Hindlimb muscle (tissue), 1 donor: ENCODE measurements around the gene HOXD10. TPM values are rescaled to one million over a fixed set of nuclear protein-coding genes. Genes with fewer than 3 reads are reported as not detected.

ENCODE experiments used
- DNase-seq: peaks from one replicate; pipeline ENCODE4 v3.0.0-alpha.2; 2013
- polyA plus RNA-seq: library from polyadenylated mRNA; unstranded; fragments of 120-200 nt; gene quantifications from one replicate; pipeline ENCODE4 v1.2.1, GENCODE V29; 2013; ENCODE audit not compliant: insufficient read length

The HOXD10 gene
- polyA plus RNA-seq, 1 donor: 0.10 TPM

GRCh38 chr2:176123411-176124109, 7.0 kb downstream of the HOXD10 start:
- DNase-seq: no peak

DNA sequence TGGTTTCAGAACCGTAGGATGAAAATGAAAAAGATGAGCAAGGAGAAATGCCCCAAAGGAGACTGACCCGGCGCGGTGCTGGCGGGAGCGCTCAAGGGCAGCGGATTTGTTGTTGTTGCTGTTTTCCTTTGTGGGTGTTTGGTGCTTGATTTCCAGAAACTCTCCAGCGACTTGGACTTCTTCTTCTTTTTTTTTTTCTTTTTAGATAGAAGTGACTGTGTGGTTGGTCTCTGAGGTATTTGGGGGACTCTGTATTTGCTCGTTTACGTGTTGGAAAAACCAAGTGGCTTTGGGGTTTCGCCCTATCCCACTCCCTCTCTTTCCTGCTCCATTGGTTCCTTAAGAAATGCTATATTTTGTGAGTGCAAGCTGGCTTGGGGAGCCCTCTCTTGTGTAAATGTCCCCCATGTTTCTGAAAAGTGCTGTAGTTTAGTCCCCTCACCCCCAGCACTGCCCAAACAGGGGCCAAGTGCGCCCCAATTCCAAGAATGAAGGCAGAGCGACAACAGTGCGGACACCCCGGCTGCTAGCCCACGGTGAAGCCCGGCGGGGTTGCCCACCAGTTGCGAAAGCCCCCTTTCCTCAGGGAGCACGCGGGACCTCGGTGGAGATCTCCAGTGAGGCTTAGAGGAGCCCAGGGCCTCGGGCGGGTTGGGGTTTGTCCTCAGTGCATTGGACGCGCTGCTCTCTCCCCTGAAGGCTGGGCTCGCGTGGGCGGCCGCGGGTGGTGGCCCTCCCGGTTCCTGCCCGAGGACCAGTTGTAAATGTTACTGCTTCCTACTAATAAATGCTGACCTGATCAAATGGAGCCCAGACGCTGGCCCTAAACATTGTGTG, 7.8 kb downstream of the HOXD10 start:
- no peak for DNase-seq

DNA sequence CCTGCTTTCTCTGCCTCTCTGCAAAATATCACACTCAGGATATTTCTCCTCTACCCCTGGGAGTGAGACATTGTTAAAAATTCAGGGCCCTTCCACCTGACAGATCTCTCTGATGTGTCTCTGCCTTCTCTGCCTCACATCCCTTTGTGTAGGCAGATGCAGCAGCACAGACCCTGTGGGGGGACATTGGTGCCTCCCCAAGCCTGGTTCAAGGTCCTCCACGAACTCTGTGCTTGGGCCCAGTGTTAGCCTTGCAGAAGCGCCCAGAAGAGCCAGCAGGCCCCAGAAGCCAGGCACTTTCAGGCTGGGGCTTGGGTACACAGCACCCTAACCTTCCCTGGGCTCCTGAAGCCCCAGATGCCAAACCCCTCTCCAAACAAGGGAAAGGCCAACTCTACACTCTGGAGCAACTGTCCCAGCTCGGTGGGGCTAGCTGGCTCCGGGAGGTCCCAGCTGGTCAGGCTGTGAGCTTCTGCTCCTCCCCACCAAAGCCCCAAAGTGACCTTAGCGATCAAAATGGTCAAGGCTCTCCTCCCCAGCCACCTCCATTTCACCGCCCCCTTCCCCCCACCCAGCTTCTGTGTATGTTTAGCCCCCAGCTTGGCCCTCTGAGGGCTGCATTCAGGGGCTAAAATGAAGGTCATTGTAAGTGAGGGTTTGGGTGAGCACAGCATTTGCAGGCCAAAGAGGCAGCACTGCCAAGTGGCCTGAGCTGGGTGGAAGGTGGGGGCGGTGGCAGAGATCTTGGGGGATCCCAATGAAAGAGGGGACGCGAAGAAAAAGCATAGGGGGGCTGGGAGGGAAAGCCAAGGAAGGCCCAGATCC, 8.6 kb downstream of the HOXD10 start:
- no peak for DNase-seq

DNA sequence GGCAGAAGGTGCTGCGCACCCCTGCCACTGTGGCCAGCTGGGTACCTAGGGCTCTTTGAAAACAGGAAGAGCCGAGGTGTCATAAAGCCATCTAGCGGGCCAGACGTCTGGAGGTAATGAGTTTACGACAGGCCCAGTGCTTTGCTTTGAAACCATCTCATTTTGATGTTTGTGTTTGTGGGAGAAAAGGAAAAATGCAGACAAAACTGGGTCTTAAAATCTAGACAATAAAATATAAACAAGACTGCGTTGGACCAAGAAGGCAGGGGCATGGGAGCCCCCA, 9.1 kb downstream of the HOXD10 start:
- no peak for DNase-seq

- peak; percentile 81 for DNase-seq
These were observed 10.6 kb downstream of the HOXD10 start for GRCh38 chr2:176126929-176127773.

DNA sequence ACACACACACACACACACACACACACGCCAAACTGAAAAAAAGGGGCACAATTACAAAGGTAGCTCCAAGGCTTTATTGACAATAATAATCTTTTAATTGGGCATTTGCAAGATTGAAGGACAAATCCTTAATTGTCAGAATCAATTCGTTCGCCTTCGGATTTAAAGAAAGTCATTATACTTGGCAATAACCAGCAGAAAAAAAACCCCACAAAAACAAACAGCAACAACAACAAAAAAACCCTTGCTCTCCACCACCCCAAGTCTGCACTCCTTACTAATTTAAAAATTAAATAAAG, 11.1 kb downstream of the HOXD10 start:
- DNase-seq: no peak

DNA sequence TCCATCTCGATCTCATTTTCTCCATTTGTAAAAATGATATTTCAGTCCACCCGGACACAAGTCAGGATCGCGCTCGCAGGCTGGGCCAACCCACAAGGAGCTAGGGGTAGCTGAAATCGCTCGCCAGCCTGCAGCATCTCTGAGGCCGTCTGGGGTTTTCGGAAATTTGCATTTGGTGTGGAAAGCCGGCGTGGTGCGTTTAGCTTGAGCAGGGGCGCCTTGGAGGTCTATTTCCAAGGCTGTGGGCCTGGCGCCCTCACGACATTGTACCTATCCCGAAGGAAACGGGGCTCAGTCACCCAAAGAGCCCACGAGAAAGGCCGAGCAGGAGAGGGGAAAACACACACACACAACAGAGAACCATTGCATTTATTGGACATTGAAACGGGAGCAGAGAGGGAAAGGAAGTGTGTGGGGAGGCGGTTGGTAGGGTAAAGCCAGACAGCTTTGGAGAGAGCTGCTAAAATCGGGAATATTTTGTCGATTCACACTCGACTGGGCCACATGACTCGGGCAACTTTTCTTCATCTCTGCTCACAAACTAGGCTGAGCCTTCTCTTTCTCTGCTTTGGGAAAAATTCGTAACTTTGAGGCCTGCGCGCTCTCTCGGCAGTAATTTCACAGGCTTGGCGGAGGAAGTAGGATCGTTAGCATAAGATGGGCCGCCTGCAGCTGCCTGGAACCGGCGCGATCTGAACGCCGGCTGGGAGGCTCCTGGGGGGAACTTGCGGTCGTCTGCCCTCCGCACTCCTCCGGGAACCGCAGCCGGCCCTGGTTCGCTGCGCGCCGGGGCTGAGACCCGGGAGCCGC, 11.8 kb downstream of the HOXD10 start:
- peak; percentile 77 for DNase-seq

GRCh38 chr2:176128982-176129796, 12.6 kb downstream of the HOXD10 start, which contains the start of gene HOXD8:
HOXD8 (plus strand) TSS chr2:176129705; CDS start chr2:176130367, 662 bp downstream.
- peak; percentile 89 for DNase-seq

DNA sequence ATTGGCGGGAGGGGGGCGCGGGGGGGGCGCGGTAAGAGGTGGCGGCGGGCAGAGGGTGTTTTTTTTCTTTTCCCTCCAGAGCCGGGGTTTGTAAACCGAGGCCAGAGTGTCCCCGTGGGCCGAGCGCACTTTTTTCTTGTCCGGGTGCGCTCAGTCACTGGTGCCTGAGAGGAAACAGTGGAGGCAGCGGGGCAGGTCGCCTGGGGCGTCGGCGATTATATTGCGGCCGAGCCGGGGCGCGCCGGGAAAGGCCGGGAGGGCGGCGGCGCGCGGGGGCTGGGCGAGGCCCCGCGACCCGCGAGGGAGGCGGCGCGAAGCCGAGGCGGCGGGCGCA, 13.2 kb downstream of the HOXD10 start:
- peak; percentile 56 for DNase-seq

DNA sequence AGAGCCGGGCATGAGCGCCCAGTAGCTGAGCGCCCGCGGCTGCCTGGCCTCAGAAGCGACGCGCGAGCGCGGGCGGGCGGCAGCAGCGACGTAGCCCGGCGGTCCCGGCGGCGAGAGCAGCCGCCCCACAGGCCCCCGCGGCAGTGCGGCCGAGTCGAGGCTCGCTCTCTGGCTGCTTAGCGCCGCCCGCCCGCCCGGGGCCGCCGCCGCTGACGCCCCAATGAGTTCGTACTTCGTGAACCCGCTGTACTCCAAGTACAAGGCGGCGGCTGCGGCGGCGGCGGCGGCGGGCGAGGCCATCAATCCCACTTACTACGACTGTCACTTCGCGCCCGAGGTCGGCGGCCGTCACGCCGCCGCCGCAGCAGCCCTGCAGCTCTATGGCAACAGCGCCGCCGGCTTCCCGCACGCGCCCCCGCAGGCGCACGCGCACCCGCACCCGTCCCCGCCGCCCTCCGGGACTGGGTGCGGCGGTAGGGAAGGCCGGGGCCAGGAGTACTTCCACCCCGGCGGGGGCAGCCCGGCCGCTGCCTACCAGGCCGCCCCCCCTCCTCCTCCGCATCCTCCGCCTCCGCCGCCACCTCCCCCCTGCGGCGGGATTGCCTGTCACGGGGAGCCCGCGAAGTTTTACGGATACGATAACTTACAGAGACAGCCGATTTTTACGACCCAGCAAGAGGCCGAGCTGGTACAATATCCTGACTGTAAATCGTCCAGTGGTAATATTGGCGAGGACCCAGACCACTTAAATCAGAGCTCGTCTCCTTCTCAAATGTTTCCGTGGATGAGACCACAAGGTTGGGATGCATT, 13.8 kb downstream of the HOXD10 start:
- DNase-seq: peak; percentile 68

- DNase-seq: no peak
These were observed 14.6 kb downstream of the HOXD10 start for GRCh38 chr2:176130957-176131847.

- DNase-seq: no peak
These were observed 15.2 kb downstream of the HOXD10 start for GRCh38 chr2:176131848-176132158.

- DNase-seq: no peak
These were observed 15.9 kb downstream of the HOXD10 start for GRCh38 chr2:176132205-176133171.

DNA sequence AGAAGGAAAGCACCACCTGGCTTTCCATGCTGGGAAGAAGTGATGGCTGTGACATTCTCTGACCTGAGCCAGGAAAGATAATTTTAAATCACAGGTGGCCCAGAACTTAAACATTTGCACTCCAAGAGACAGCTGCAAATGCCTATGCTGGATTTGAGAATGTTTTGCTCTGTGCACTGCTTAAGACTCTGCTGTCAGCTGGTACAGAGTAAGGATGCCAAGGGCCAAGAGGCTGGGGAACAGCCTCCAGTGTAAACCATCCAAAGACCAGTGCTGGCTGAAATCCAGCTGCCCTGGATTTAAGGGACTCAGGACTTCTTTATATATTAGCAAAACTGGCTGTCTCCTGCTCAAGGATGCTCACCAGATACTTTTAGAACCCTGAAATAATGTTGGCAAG, 16.8 kb downstream of the HOXD10 start:
- no peak for DNase-seq

DNA sequence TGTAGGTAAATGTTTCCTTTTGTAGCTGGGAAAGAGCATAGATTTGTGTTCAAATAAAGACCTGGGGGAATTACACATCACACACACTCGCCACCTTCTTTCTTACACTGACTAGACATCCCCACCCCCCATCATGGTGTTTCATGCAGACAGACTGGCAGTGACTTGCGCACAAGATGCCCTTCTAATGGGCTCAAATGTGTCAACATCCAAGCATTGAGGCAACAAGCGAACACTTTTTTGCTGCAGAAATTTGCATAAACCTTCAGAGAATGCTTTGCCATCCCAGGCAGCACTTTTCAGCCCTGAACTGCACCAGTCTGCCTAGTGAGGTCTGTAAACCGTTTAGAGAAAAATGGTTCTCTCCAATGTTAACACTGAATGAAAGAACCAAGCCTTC, 17.5 kb downstream of the HOXD10 start:
- DNase-seq: no peak

- DNase-seq: no peak
These were observed 18.5 kb downstream of the HOXD10 start for GRCh38 chr2:176135035-176135440.

- DNase-seq: peak; percentile 76
These were observed 20.0 kb downstream of the HOXD10 start for GRCh38 chr2:176136374-176137251.
